ENCODE results near the gene EIF4ENIF1. TPM values are rescaled to one million over a fixed set of nuclear protein-coding genes. Genes with fewer than 3 reads are reported as not detected.

Gene EIF4ENIF1, protein sequence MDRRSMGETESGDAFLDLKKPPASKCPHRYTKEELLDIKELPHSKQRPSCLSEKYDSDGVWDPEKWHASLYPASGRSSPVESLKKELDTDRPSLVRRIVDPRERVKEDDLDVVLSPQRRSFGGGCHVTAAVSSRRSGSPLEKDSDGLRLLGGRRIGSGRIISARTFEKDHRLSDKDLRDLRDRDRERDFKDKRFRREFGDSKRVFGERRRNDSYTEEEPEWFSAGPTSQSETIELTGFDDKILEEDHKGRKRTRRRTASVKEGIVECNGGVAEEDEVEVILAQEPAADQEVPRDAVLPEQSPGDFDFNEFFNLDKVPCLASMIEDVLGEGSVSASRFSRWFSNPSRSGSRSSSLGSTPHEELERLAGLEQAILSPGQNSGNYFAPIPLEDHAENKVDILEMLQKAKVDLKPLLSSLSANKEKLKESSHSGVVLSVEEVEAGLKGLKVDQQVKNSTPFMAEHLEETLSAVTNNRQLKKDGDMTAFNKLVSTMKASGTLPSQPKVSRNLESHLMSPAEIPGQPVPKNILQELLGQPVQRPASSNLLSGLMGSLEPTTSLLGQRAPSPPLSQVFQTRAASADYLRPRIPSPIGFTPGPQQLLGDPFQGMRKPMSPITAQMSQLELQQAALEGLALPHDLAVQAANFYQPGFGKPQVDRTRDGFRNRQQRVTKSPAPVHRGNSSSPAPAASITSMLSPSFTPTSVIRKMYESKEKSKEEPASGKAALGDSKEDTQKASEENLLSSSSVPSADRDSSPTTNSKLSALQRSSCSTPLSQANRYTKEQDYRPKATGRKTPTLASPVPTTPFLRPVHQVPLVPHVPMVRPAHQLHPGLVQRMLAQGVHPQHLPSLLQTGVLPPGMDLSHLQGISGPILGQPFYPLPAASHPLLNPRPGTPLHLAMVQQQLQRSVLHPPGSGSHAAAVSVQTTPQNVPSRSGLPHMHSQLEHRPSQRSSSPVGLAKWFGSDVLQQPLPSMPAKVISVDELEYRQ
- total RNA-seq, result 4.9 and 8.7 TPM in 2 replicates

DNA sequence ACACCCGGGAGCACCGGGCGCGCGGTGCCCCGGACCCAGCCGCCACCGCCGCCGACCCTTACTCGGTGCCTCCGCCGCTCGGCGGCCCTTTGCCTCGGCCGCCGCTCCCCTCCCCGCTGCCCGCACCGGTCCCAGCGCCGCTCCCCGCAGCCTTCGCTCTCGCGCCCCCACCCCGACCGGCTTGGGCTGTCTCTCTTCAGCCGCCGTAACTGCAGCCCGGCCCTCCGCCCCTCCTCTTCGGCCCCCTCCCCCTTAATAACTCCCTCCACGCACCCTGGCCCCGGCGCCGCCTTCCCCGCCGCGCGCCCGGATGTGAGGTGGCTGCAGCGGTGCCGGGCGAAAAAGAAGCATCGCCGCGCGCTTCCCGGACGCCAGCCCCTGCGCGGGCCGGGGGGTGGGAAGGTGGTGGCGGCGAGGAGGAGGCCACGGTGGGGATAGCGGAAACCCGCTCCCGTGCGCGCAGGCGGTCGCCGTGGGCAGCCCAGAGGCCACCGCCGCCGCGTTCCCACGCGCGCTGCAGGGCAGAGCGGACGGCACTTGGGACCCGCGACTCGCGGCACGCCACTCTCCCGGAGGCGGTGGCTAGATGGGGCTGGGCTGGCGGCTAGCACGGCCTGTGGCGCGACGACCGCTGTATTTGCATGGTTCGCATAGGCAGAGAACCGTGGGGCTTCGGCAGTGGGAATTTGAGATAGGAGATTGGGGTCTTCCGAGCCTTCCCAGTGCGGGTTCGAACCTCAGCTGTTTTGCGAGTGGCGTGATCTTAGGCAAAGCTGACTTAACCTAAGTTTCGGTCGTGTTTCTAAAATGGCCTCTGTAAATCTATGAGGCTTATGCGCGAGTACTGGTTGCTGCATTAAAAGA lies at the start of gene EIF4ENIF1:
Gene EIF4ENIF1 (minus strand): TSS at position 211 of the 864 bp plus-strand sequence. CDS start 1,124 bp downstream, outside the sequence.

DNA sequence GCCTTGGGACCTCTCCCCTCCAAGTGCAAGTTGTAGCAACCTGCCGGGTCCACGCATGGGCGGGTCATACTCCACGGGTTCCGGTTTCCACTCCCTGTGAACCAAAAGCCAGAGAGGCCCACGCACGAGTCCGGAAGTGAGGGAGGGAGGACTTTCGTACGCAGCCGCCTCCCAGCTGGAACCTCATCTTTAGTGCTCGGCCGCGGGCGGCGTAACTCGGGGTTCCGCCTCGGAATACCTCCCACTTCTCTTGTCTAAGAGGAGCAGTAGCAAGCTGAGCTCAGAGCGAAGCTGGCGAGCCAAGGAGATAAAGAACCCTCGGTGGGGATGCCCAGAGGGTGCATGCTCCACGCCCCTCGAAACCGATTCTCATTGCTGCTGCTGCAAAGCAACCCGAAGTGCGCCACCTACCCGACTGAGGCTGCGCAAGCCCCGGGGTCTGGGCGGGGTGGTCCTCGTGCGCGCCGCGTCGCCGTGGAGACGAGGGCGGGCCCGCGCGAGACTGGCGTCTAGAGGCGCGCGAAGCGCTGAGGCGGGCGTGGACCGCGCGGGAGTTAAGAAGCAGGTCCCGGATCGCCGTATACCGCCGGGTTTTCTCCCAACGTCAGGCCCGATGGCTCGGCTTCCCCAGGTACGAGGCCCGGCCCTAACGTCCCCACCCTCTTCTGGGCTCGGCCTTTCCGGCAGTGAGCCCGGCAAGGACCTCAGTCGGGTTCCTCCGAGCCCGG lies 6.5 kb upstream of the EIF4ENIF1 start, which contains the start of gene SFI1:
Gene SFI1 (plus strand): TSS at position 530 of the 728 bp plus-strand sequence. CDS start 11,749 bp downstream, outside the sequence.

DNA sequence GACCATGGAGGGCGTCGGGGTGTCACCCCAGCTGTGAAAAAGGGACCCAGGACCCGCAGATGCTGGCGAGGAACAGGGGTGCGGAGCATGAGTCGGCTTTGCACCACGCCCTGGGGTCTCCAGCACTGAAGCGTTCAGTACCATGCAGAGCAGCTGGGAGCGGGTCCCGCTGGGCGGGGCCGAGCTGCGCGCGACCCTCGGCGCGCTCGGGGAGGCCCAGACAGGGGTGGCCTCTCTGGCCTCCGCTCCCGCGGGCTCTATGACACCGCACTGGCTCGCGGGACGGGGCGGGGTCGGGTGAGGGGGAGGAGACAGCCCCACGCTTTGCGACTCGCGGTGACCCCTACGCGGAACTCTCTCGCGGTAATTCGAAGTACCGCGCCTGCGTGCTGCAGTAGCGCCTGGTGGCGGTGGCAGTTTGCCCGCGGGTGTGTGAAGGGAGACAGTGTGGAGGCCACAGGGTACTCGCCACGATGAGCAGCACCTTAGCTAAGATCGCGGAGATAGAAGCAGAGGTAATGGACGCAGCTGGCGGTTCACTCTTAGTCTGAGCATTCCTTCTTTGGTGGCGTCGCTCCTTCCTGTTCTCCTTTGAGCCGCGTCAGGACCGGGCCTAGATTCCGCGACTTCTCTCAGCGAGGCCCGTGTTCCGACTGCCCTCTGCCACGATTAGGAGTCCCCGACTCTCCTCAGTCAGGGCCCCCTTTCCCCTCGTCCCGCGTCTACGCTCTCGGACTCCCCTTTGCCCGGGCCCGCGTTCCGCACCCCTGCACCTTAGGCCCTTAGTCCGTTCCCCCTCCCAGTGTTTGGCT lies 90.2 kb downstream of the EIF4ENIF1 start, which contains the start of gene DRG1:
Gene DRG1 (plus strand): TSS at position 394 of the 812 bp plus-strand sequence. CDS start 80 bp downstream, at position 474.

Other genes starting within 250 kb of the EIF4ENIF1 start
- 12.1 and 14.7 TPM in 2 replicates for gene PIK3IP1, start 197.4 kb downstream of the EIF4ENIF1 start, total RNA-seq
- gene PATZ1, start 143.5 kb downstream of the EIF4ENIF1 start, total RNA-seq, result 11.9 and 13.1 TPM in 2 replicates
- 64.3 and 71.8 TPM in 2 replicates for gene DRG1, start 90.2 kb downstream of the EIF4ENIF1 start, total RNA-seq
- gene SFI1, start 6.7 kb upstream of the EIF4ENIF1 start, total RNA-seq, result 8.1 and 17.0 TPM in 2 replicates
- 50.7 and 67.6 TPM in 2 replicates for gene PISD, start 172.4 kb upstream of the EIF4ENIF1 start, total RNA-seq